Measurements from ENCODE around the gene DNASE1L1.
A peak's percentile ranks its signal among the peaks of the same experiment; 100 is the strongest.

DNA sequence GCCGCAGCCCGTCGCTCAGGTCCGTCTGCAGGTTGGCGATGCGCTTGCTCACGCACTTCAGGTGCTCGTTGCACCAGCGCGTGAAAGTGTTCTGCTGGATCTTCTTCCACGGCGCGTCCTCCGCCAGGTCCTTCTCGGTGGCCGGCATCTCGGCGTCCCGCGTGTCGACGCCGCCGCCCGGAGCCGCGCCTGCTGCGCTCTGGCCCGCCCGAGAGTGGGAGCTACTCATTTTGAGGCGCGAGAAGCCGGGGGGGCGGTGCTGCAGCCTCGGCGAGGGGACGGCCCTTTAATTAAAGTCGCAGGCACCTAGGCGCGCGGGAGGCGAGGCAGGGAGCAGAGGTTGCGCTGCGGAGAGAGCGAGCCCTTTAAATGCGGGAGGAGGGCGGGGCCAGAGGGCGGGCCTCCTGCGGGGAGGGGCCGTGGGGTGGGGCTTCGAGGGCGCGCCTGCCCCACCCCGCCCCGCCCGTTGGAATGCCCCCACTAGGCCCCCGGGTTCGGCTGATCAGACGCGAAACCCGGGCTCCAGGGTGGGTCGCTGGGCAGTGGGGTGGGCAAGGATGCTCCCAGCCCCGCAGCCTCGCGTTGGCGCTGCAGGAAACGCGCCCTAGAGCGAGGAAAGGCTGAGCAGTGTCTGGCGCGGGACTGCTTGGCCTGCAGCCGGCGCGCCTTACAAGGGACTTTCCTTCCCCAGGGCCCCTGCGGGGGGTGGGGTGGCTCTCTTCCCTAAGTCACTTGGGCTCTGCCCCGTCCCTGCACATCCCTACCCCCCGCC lies 37.9 kb downstream of the DNASE1L1 start:
- TF ChIP-seq, protein P1, sequence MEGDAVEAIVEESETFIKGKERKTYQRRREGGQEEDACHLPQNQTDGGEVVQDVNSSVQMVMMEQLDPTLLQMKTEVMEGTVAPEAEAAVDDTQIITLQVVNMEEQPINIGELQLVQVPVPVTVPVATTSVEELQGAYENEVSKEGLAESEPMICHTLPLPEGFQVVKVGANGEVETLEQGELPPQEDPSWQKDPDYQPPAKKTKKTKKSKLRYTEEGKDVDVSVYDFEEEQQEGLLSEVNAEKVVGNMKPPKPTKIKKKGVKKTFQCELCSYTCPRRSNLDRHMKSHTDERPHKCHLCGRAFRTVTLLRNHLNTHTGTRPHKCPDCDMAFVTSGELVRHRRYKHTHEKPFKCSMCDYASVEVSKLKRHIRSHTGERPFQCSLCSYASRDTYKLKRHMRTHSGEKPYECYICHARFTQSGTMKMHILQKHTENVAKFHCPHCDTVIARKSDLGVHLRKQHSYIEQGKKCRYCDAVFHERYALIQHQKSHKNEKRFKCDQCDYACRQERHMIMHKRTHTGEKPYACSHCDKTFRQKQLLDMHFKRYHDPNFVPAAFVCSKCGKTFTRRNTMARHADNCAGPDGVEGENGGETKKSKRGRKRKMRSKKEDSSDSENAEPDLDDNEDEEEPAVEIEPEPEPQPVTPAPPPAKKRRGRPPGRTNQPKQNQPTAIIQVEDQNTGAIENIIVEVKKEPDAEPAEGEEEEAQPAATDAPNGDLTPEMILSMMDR (IDR thresholded peaks at IDR 0.05) = no peak
- TF ChIP-seq POLR2A (IDR thresholded peaks at IDR 0.05) = peak; percentile 93
